Naive thymus-derived CD4-positive, alpha-beta T cell (primary cell): Measurements from ENCODE around the gene NUDT3. TPM values are rescaled to one million over a fixed set of nuclear protein-coding genes. Genes with fewer than 3 reads are reported as not detected.

Experiments
- ATAC-seq: fragments of 150-1000 bp; cut with Tn5 transposase; 2 replicates; pipeline ENCODE4 v1.10.0; 2021; ENCODE audit warnings: mild to moderate bottlenecking, moderate library complexity
- CTCF ChIA-PET: fragments of 350-600 bp; sonication (Branson Sonifier 250); formaldehyde crosslinking; loops from one replicate; lab custom pipeline; 2021; ENCODE audit warnings: antibody characterized with exemption; lab: Charles Lee
- POLR2A ChIA-PET: fragments of 350-600 bp; sonication (Branson Sonifier 250); formaldehyde crosslinking; loops from one replicate; lab custom pipeline; 2021; ENCODE audit warnings: antibody characterized with exemption, inconsistent platforms; lab: Charles Lee
- DNase-seq, 9 donors: peaks; one replicate each; pipeline versions ENCODE4 v3.0.0 to v3.0.0-alpha.2; 2020 to 2022; ENCODE audit warnings: mixed read lengths in 1 of 9
- H3K27ac ChIP-seq: one replicate; pipeline ENCODE4 v1.7.0; 2013; ENCODE audit warnings: mild to moderate bottlenecking, low read depth, low read length, moderate library complexity
- H3K27me3 ChIP-seq, 2 donors: one replicate each; pipeline ENCODE4 v1.7.0; 2013; ENCODE audit warnings: low read length in 2 of 2, mild to moderate bottlenecking in 2 of 2, moderate library complexity in 2 of 2; ENCODE audit not compliant: control insufficient read depth in 2 of 2, insufficient read depth in 2 of 2
- H3K36me3 ChIP-seq, 3 experiments: 1 replicate in 2 of 3; 2 replicates in 1 of 3; pipeline ENCODE4 v1.7.0; 2013; ENCODE audit warnings: low read length in 3 of 3, mild to moderate bottlenecking in 3 of 3, moderate library complexity in 1 of 3; ENCODE audit not compliant: insufficient read depth in 3 of 3, control insufficient read depth in 2 of 3
- H3K4me1 ChIP-seq, 2 donors: one replicate each; pipeline ENCODE4 v1.7.0; 2013; ENCODE audit warnings: low read length in 2 of 2, mild to moderate bottlenecking in 2 of 2, moderate library complexity in 1 of 2; ENCODE audit not compliant: control insufficient read depth in 2 of 2, insufficient read depth in 2 of 2
- H3K4me3 ChIP-seq: 2 replicates; pipeline ENCODE4 v1.7.0; 2013; ENCODE audit warnings: mild to moderate bottlenecking, low read length
- H3K9me3 ChIP-seq, 3 experiments: 1 replicate in 2 of 3; 2 replicates in 1 of 3; pipeline ENCODE4 v1.7.0; 2013; ENCODE audit warnings: low read length in 3 of 3; ENCODE audit not compliant: control insufficient read depth in 2 of 3
- H3K27ac Mint-ChIP-seq, 9 donors: one replicate each; pipeline ENCODE4 v1.8.0; 2020 to 2022; ENCODE audit warnings: mixed read lengths in 9 of 9, mild to moderate bottlenecking in 8 of 9, moderate library complexity in 5 of 9, inconsistent platforms in 2 of 9
- H3K27me3 Mint-ChIP-seq, 5 donors: one replicate each; pipeline ENCODE4 v1.8.0; 2021 to 2022; ENCODE audit warnings: mixed read lengths in 5 of 5, mild to moderate bottlenecking in 1 of 5
- H3K36me3 Mint-ChIP-seq, 5 donors: one replicate each; pipeline ENCODE4 v1.8.0; 2020 to 2022; ENCODE audit warnings: mixed read lengths in 5 of 5, mild to moderate bottlenecking in 3 of 5, inconsistent platforms in 1 of 5
- H3K4me1 Mint-ChIP-seq, 7 donors: one replicate each; pipeline ENCODE4 v1.8.0; 2020 to 2022; ENCODE audit warnings: mixed read lengths in 7 of 7, mild to moderate bottlenecking in 3 of 7, inconsistent platforms in 1 of 7
- H3K4me3 Mint-ChIP-seq, 10 donors: one replicate each; pipeline ENCODE4 v1.8.0; 2020 to 2022; ENCODE audit warnings: mild to moderate bottlenecking in 10 of 10, mixed read lengths in 10 of 10, moderate library complexity in 6 of 10, inconsistent platforms in 2 of 10
- H3K9me3 Mint-ChIP-seq, 11 donors: one replicate each; pipeline ENCODE4 v1.8.0; 2020 to 2022; ENCODE audit warnings: mixed read lengths in 11 of 11, mild to moderate bottlenecking in 4 of 11, inconsistent platforms in 1 of 11, moderate library complexity in 1 of 11
- intact Hi-C, 2 donors: fragments of 100-400 bp; cut with micrococcal nuclease; formaldehyde crosslinking; loops; one replicate each; pipeline ENCODE4 v1.15.1; 2023
- polyA plus RNA-seq, 2 donors: library from polyadenylated mRNA; unstranded; fragments of 300-500 nt; fragmentation: Illumina TruSeq; gene quantifications; one replicate each; pipeline ENCODE4 v1.2.3, GENCODE V29; 2021
- total RNA-seq, 6 experiments: library from RNA in 5 of 6; stranded (reverse) in 5 of 6; gene quantifications; 1 replicate in 5 of 6; 2 replicates in 1 of 6; pipeline ENCODE4 v1.2.3 and lab custom pipeline; 2021 to 2026

Gene NUDT3
- total and polyA plus RNA-seq, 7 experiments from 2014 or later, result 10.4 to 29.7 (median 23.4) TPM

GRCh38 chr6:34315256-34315655, 77.2 kb downstream of the NUDT3 start:
- peaks cover 24 to 74% (median 62%) of the 10 kb centered on the region in 7 donors for H3K4me1 Mint-ChIP-seq
- no peak overlapping the region for H3K4me3 ChIP-seq
- ATAC-seq (no peak), DNase-seq (no peak)
- no peaks in the 10 kb centered on the region for H3K36me3 ChIP-seq
- peaks cover 0 to 15% (median 0%) of the 10 kb centered on the region in 5 donors for H3K36me3 Mint-ChIP-seq
- H3K27ac Mint-ChIP-seq, result peak overlapping the region in 4 of 9 donors; percentile 57 to 94 (median 80)
- CTCF ChIA-PET, result interaction anchor here (0.7 kb wide), 1 partner anchor 119 kb away, joined by 3 read pairs; no protein-coding TSS in a partner anchor
- POLR2A ChIA-PET, result no interaction called here
- no peaks in the 10 kb centered on the region for H3K27me3 ChIP-seq
- H3K9me3 Mint-ChIP-seq, result no peaks in the 10 kb centered on the region
- no peaks in the 10 kb centered on the region for H3K27me3 Mint-ChIP-seq
- H3K4me1 ChIP-seq, result peaks cover 0 to 10% of the 10 kb centered on the region in 2 donors
- intact Hi-C loops, result loop anchor here in 1 of 2 donors (10.0 kb wide), 1 partner anchor 50 kb away; no protein-coding TSS in a partner anchor
- H3K4me3 Mint-ChIP-seq, result peak overlapping the region in 4 of 10 donors; percentile 53 to 66 (median 60)
- H3K27ac ChIP-seq, result no peak overlapping the region
- no peaks in the 10 kb centered on the region for H3K9me3 ChIP-seq

GRCh38 chr6:34312259-34312658, 80.2 kb downstream of the NUDT3 start:
- no peak overlapping the region for H3K4me3 ChIP-seq
- Mint-ChIP-seq H3K36me3 (peaks cover 0 to 14% (median 0%) of the 10 kb centered on the region in 5 donors), H3K9me3 (no peaks in the 10 kb centered on the region), H3K4me1 (peaks cover 28 to 57% (median 48%) of the 10 kb centered on the region in 7 donors), H3K27me3 (no peaks in the 10 kb centered on the region), H3K4me3 (no peak overlapping the region), H3K27ac (no peak overlapping the region)
- ATAC-seq, result no peak
- intact Hi-C loops, result loop anchor here in 1 of 2 donors (10.0 kb wide), 1 partner anchor 53 kb away; no protein-coding TSS in a partner anchor
- no peak for DNase-seq
- no peak overlapping the region for H3K27ac ChIP-seq
- no peaks in the 10 kb centered on the region for H3K9me3 ChIP-seq
- ChIA-PET POLR2A (interaction anchor here (0.7 kb wide), 1 partner anchor 570 kb away, joined by 3 read pairs; no protein-coding TSS in a partner anchor), CTCF (no interaction called here)
- no peaks in the 10 kb centered on the region for H3K27me3 ChIP-seq
- H3K36me3 ChIP-seq, result no peaks in the 10 kb centered on the region
- peaks cover 0 to 10% of the 10 kb centered on the region in 2 donors for H3K4me1 ChIP-seq

GRCh38 chr6:34310817-34311216, 81.7 kb downstream of the NUDT3 start:
- Histone ChIP-seq H3K36me3 (no peaks in the 10 kb centered on the region), H3K9me3 (no peaks in the 10 kb centered on the region), H3K27ac (no peak overlapping the region), H3K27me3 (no peaks in the 10 kb centered on the region), H3K4me1 (peaks cover 0 to 10% of the 10 kb centered on the region in 2 donors), H3K4me3 (no peak overlapping the region)
- peaks cover 0 to 21% (median 0%) of the 10 kb centered on the region in 5 donors for H3K36me3 Mint-ChIP-seq
- H3K27ac Mint-ChIP-seq, result peak overlapping the region in 1 of 9 donors; percentile 38
- no peak overlapping the region for H3K4me3 Mint-ChIP-seq
- ATAC-seq (no peak), DNase-seq (no peak)
- intact Hi-C loops, result loop anchor here in 1 of 2 donors (10.0 kb wide), 1 partner anchor 54 kb away; no protein-coding TSS in a partner anchor
- H3K4me1 Mint-ChIP-seq, result peaks cover 16 to 43% (median 34%) of the 10 kb centered on the region in 7 donors
- no peaks in the 10 kb centered on the region for H3K27me3 Mint-ChIP-seq
- H3K9me3 Mint-ChIP-seq, result no peaks in the 10 kb centered on the region
- ChIA-PET CTCF (no interaction called here), POLR2A (no interaction called here)

- H3K27me3 ChIP-seq, result no peaks in the 10 kb centered on the region
- no peak for ATAC-seq
- peaks cover 0 to 24% (median 0%) of the 10 kb centered on the region in 5 donors for H3K36me3 Mint-ChIP-seq
- H3K4me3 Mint-ChIP-seq, result no peak overlapping the region
- no peak for DNase-seq
- H3K27me3 Mint-ChIP-seq, result no peaks in the 10 kb centered on the region
- H3K4me1 Mint-ChIP-seq, result peaks cover 3 to 30% (median 21%) of the 10 kb centered on the region in 7 donors
- no peaks in the 10 kb centered on the region for H3K36me3 ChIP-seq
- intact Hi-C loops, result no loop called here
- H3K4me1 ChIP-seq, result no peaks in the 10 kb centered on the region
- H3K27ac Mint-ChIP-seq, result no peak overlapping the region
- no peaks in the 10 kb centered on the region for H3K9me3 Mint-ChIP-seq
- H3K27ac ChIP-seq, result no peak overlapping the region
- H3K4me3 ChIP-seq, result no peak overlapping the region
- H3K9me3 ChIP-seq, result no peaks in the 10 kb centered on the region
- CTCF ChIA-PET, result no interaction called here
- POLR2A ChIA-PET, result no interaction called here
Measured at GRCh38 chr6:34308483-34308882, 84.0 kb downstream of the NUDT3 start.

GRCh38 chr6:34305982-34306708, 86.3 kb downstream of the NUDT3 start:
- no peak overlapping the region for H3K4me3 Mint-ChIP-seq
- no peak overlapping the region for H3K4me3 ChIP-seq
- H3K9me3 ChIP-seq, result no peaks in the 10 kb centered on the region
- intact Hi-C loops, result no loop called here
- no peaks in the 10 kb centered on the region for H3K36me3 ChIP-seq
- H3K27me3 Mint-ChIP-seq, result no peaks in the 10 kb centered on the region
- POLR2A ChIA-PET, result interaction anchor here (0.5 kb wide), 1 partner anchor 115 kb away, joined by 4 read pairs; no protein-coding TSS in a partner anchor
- H3K27ac Mint-ChIP-seq, result no peak overlapping the region
- no peaks in the 10 kb centered on the region for H3K4me1 ChIP-seq
- CTCF ChIA-PET, result interaction anchor here (0.8 to 1.1 kb wide), 2 partner anchors 13 to 110 kb away, joined by 3 read pairs; no protein-coding TSS in a partner anchor
- ATAC-seq (no peak), DNase-seq (no peak)
- peaks cover 3 to 20% (median 12%) of the 10 kb centered on the region in 7 donors for H3K4me1 Mint-ChIP-seq
- peaks cover 0 to 20% (median 0%) of the 10 kb centered on the region in 5 donors for H3K36me3 Mint-ChIP-seq
- H3K27ac ChIP-seq, result no peak overlapping the region
- no peaks in the 10 kb centered on the region for H3K27me3 ChIP-seq
- H3K9me3 Mint-ChIP-seq, result no peaks in the 10 kb centered on the region

GRCh38 chr6:34305497-34305896, 87.0 kb downstream of the NUDT3 start:
- Histone ChIP-seq H3K9me3 (no peaks in the 10 kb centered on the region), H3K4me1 (no peaks in the 10 kb centered on the region), H3K4me3 (no peak overlapping the region), H3K27ac (no peak overlapping the region), H3K36me3 (no peaks in the 10 kb centered on the region), H3K27me3 (no peaks in the 10 kb centered on the region)
- ChIA-PET CTCF (interaction anchor here (0.8 to 1.1 kb wide), 2 partner anchors 12 to 111 kb away, joined by 3 read pairs; no protein-coding TSS in a partner anchor), POLR2A (interaction anchor here (0.6 kb wide), 1 partner anchor 162 kb away, joined by 3 read pairs; no protein-coding TSS in a partner anchor)
- ATAC-seq (no peak), DNase-seq (no peak)
- no peak overlapping the region for H3K4me3 Mint-ChIP-seq
- H3K9me3 Mint-ChIP-seq, result no peaks in the 10 kb centered on the region
- H3K27ac Mint-ChIP-seq, result no peak overlapping the region
- no peaks in the 10 kb centered on the region for H3K27me3 Mint-ChIP-seq
- H3K36me3 Mint-ChIP-seq, result peaks cover 0 to 20% (median 0%) of the 10 kb centered on the region in 5 donors
- intact Hi-C loops, result no loop called here
- peaks cover 4 to 20% (median 8%) of the 10 kb centered on the region in 7 donors for H3K4me1 Mint-ChIP-seq
